ENCODE data around the gene MVK.

- TF ChIP-seq EZH2 (IDR thresholded peaks at IDR 0.05; ENCODE audit: borderline replicate concordance) (no peak), CTCF (IDR thresholded peaks at IDR 0.05; ENCODE audit: poor library complexity) (no peak), EZH2phosphoT487 (IDR thresholded peaks at IDR 0.05; ENCODE audit: low read depth, severe bottlenecking, unreplicated experiment) (no peak)
Observed at GRCh38 chr12:109555431-109556315, 17.9 kb upstream of the MVK start.
